OCI-LY7 (cell line): ENCODE data around the gene RNF10.

Source experiments
- EZH2phosphoT487 ChIP-seq: fragments of 200-600 bp; sonication (generic); IDR thresholded peaks from 2 replicates; pipeline ENCODE4 v1.6.1; 2018; ENCODE audit warnings: low read depth, borderline replicate concordance, mild to moderate bottlenecking, mixed run types, antibody characterized with exemption, low read length, moderate library complexity, mixed read lengths
- TF ChIP-seq, protein P1 (sequence below): fragments of 200-600 bp; sonication (generic); conservative IDR thresholded peaks from 2 replicates; pipeline ENCODE4 v1.5.1; 2014; ENCODE audit warnings: mild to moderate bottlenecking, antibody characterized with exemption, low read length, moderate library complexity, mixed read lengths

- TF ChIP-seq, protein P1, sequence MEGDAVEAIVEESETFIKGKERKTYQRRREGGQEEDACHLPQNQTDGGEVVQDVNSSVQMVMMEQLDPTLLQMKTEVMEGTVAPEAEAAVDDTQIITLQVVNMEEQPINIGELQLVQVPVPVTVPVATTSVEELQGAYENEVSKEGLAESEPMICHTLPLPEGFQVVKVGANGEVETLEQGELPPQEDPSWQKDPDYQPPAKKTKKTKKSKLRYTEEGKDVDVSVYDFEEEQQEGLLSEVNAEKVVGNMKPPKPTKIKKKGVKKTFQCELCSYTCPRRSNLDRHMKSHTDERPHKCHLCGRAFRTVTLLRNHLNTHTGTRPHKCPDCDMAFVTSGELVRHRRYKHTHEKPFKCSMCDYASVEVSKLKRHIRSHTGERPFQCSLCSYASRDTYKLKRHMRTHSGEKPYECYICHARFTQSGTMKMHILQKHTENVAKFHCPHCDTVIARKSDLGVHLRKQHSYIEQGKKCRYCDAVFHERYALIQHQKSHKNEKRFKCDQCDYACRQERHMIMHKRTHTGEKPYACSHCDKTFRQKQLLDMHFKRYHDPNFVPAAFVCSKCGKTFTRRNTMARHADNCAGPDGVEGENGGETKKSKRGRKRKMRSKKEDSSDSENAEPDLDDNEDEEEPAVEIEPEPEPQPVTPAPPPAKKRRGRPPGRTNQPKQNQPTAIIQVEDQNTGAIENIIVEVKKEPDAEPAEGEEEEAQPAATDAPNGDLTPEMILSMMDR: no peak
- no peak for TF ChIP-seq EZH2phosphoT487
Observed at GRCh38 chr12:120534203-120534702, at the start of gene RNF10.
